Activated effector memory CD4-positive, alpha-beta T cell treated with anti-CD3 and anti-CD28 coated beads, Interleukin-2, amount 50 U/mL, for 16 hours (primary cell): ENCODE results near the gene CD9.

Experiments
- DNase-seq: peaks from one replicate; pipeline ENCODE4 v3.0.0-alpha.2; 2020

CD9 gene

DNA sequence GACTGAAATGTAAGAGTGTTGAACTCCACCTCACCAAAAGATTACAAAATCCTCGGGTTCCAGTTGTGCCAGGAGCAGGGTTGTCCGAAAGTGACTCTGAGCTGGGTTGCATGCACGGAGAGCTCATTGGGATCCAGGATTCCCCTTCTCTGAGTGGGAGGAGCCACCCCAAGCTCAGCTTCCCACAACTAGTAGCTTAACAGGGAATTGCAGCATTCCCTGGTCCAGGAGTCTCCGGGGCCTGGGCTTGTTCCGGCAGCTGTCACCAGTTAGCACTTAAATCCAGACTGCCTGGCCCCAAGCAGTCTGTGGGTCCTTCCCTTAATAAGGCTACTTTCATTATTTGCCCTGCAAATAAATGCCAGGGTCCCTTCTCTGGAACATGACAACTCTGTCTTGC is 50.1 kb downstream of the CD9 start:
- DNase-seq = no peak

DNA sequence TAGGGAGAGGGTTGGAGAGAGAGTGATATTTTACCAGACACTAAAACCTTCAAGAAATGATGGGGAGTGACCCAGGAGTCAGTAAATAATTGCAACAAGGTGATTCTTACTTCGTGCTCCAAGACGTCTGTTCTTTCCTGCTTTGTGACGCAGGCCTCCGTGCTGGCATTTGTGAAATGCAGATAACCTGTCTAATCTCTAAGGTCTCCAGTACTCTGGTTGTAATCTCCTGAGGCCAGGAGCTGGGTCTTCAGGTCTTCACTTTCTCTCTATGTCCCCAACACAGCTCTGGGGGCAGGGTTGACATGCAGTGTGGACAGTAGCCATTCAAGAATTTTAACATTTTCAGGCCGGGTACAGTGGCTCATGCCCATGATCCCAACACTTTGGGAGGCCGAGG is 53.1 kb downstream of the CD9 start:
- DNase-seq = no peak

DNA sequence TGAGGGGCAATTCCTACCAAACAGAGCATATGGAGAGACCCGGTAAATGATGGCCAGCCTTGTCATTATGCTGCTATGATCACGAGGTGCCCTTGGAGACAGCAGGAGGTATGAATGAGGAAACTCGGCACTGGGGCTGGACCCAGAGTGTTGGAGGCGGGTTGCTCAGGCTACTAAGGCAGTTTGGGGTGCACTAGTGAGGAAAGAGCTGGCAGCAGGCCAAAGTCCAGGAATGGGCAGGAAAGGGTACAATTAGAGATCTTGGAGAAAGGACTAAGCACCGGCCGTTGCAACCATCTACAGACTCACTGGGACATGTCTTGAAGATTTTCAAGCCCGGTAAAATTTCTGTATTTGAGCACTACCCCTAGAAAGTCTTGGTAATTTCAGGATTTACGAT is 54.3 kb downstream of the CD9 start:
- DNase-seq = no peak

DNA sequence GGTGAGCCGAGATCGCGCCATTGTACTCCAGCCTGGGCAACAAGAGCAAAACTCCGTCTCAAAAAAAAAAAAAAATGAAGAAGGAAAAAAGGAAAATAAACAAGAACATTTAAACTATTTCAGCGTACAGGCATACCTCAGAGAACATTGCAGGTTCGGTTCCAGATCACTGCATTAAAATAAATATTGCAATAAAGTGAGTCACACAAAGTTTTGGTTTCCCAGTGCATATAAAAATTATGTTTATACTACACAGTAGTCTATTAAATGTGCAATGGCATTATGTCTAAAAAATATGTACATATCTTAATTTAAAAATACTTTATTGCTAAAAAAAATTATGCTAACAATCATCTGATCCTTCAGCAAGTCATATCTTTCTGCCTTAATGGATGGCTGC is 56.8 kb downstream of the CD9 start:
- DNase-seq = no peak

DNA sequence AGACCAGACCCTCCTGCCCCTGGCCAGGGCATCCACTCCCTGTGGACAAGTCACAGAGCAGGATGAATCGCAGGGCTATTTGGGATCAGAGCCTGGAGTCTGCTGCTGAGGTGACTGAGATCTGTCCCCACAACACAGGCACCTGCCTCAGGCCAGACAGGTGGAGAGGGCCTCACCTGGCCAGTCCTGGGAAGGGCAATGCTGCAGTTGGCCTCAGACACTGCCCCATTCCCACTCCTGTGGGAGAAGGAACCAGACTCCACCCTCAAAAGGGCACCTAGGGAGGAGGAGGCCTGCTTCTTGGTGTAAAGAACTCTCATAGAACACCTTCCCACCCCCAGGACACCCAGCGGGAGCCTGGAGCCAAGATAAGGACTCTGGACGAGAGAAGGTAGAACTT is 62.0 kb downstream of the CD9 start:
- no peak for DNase-seq

DNA sequence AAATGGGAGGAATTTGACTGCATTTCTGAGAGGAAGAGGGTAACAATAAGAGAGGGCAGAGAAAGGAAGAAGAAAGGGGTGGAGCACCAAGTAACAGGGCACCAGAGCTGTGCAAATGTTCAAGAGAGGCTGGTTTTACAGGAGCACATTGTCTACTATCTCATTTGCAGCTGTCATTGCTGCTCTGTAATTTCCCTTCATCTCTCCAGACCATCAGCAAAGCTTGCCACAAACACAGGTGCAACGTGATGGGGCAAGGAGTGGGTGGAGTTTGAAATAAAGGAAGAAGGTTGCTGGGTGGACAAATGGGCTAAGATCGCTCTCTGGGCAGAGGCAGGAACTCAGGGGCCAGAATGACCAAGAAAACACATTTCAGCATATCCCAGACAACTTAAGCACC is 62.4 kb downstream of the CD9 start:
- DNase-seq = no peak

DNA sequence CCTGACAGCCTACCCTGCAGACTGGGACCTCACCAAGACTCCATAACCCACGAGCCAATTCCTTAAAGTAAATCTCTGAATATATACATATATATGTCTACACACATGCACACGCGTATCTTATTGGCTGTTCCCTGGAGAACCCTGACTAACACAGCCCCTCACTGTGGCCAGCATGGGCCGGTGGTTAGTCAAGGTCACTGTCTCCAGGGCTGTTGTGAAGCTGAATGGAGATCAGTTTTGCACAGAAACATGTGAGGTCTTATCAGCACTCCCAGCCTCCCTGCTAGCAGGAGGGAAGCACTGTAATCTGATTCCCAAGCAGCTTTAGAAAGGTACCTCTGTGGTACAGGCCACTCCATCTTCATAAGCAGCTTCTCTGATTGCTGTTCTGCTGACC is 63.7 kb downstream of the CD9 start:
- no peak for DNase-seq

DNA sequence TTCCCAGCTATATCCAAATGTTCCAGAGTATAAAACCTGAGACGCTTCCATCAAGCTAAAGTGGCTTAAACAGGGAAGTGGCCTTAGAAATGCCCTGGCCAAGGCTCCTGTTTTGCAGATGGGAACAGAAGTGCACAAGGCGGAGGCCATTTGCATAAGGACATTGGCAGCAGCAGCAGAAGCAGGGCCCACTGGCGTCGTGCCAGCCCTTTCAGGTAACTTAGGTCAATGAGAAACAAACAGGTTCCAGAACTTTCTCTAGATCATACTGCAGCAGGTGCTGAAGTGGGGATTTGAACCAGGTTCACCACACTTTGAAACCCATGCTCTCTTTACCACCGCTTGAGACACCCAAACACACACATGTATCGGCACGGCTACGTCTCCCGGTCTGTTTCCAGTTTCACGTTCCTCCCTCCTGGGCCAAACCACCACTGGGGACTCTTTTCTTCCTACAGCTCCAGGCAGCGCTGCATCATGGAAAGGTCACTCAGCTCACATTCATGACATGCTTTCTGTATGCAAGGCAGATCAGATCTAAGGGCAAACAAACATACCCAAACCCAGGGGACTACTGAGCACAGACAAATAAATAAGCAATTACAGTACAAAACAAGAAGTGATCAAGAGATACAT is 64.3 kb downstream of the CD9 start:
- no peak for DNase-seq

DNA sequence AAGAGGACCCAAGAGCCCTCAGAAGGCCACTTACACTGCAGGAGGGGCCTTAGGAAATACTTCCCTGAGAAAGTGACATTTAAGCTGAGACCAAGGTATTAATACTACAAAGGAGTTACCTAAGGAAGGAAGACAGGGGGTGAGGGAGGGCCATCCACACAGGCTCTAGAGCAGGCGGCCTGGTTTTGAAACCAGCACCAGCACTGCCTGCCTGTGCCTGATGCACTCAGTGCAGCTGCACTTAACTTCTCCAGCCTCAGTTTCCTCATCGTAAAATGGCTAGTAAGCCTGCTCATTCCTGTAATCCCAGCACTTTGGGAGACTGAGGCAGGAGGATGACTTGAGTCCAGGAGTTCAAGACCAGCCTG is 64.8 kb downstream of the CD9 start:
- DNase-seq = no peak

DNA sequence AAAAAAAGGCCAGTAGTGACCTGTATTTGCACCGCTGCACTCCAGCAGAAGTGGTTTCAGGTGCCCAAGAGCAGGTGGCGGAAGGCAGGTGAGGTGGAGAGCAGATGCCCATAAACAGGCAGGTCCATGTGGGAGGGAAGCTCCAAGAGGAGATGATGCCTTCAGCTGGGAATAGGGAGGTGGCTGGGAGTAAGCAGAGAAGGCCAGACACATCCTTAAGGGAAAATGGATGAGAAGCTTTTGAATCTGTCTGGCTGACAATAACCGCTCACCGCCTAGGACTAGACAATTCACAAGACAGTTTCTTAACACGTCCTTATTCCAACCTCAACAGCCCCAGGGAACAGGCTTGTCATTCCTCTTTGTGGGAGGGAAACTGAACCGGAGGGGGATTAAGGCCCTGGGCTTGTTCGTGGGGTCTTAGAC is 66.4 kb downstream of the CD9 start:
- no peak for DNase-seq

DNA sequence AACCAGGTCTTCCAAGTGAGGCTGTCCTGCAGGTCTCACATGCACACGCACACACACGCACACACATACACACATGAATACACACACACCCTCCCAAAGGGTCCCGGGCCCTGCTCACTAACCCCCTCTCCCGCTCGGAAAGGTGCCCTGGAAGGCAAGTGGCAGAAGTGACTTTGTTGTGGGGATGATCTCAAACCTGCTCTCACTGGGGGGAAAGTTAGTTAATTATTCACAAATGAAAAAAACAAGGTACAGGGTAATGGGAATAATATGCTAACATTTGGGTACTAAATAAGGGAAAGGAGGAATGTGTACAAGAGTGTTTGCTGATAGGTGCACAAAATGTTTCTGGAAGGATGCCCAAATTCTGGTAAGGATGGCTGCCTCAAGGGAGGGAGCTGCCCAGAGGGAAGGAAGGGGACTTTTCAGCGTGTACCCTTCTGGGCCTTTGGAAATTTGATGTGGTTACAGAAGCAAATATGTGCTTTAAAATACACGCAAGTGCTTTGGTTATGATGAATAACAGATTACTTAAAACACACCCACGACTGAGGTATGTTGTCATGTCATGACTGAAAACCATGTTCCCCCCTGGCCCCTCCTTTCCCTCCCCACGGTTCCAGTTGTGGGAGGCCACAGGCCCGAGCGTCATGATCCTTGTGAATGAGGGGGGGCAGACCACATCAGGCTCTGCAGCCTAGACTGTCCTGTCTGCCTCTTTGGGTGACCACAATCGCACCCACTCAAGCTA is 66.9 kb downstream of the CD9 start:
- peak; percentile 78 for DNase-seq

DNA sequence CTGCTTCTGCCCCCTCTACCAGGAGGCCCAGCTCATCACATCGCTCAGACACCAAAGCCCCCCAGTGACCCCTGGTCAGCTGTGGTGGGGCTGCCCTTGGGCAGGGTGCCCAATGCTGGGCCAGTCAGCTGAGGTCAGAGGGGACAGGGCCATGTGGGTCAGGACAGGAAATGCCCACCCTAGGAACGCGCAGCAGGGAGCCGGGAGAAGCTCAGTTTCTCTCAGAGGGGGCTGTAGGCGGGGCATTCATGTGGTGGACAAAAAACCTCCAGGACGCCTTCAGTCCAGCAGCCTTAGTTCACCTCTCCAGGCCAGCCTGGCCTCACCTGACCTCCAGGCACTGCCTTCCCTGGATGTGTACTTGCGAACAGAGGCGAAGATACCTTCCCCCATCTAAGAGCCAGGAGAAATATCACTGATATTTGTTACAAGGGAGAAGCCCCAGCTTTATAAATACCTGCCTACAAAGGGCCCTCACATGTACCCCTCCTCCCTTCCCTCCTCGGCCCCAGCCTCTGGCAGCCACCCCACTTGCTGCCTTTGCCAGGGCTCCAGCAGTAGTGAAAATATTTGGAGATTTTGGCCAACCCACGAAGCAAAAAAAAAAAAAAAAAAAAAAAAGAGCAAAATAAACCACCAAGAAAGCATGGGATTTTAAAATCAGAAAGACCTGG is 68.4 kb downstream of the CD9 start:
- DNase-seq = peak; percentile 53

DNA sequence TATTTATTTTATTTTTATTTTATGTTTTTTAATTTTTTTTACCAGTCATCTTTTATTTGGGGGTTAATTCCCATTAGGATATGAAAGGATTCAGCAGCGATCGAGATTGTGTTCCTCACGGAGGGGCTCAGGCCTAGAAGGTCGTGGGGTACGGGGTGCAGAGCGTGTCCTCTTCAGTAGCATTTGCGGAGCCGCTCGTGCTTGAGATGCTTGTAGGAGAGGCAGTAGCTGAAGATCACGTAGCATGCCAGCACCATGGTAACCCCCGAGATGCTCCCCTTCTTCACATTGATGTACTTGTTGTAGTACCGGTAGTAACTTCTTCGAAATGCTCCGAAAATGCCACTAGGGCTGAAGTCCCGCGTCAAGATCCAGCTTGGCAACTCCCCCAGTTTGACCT is 69.8 kb downstream of the CD9 start:
- DNase-seq = peak; percentile 36

DNA sequence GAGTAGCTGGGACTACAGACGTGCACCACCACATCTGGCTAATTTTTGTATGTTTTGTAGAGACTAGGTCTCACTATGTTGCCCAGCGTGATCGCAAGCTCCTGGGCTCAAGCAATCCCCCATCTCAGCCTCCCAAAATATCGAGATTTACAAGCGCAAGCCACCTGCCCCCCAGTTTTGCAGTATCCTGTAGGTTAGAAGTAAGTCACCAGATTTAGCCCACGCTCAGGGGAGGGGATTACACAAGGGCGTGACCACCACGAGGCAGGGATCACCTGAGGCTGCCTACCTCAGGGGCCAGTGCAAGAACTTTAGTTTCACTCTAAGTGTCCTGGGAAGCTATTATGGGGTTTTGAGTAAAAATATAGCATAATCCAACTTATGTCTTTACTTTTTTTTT is 71.1 kb downstream of the CD9 start:
- no peak for DNase-seq

DNA sequence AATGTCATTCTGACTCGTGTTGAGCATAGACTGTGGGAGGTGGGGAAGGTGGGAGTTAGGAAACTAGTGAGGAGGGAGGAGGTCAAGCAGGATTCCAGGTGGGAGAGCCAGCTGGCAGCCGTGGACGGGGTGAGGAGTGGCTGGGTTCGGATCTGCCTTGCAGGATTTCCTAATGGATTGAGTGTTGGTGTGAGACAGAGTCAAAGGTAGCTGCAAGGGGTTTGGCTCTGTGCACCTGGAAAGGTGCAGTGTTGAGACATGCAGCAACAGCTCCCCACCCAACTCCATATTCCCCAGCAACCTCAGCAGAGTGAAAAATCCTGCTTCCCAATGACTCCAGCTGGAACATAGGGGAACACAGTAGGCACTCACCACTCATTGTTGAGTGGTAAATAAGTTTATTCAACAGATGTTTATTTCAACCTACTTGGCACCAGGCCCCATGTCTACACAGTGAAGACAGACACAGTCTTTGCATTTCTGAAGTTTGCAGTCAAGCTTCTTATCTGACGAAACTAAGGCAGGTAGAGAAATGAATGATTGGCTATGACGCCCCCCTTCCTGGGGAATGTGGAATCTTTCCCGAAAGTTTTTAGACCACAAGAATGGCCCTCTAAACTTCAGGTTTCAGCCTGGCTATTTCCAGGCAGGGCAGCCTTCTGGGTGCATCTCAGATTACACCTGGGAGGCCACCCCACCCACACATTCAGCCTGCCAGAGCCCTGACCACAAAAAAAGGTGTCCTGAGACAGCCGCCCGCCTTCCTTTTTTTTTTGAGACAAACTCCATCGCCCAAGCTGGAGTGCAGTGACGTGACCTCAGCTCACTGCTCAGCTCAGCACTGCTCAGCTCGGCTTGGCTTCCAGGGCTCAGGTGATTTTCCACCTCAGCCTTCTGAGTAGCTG is 72.4 kb downstream of the CD9 start:
- peak; percentile 60 for DNase-seq

DNA sequence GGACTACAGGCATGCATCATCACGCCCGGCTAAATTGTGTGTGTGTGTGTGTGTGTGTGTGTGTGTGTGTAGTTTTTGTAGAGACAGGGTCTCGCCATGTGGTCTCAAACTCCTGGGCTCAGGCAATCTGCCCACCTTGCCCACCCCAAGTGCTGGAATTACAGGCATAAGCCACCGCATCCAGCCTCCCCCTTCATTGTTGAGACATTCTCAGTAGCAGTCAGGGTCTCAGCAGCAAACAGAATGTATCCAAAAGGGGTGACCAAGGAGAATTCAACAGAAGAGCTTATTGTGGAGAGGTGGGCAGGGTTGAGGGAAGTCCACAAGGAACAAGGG is 73.0 kb downstream of the CD9 start:
- DNase-seq = no peak

DNA sequence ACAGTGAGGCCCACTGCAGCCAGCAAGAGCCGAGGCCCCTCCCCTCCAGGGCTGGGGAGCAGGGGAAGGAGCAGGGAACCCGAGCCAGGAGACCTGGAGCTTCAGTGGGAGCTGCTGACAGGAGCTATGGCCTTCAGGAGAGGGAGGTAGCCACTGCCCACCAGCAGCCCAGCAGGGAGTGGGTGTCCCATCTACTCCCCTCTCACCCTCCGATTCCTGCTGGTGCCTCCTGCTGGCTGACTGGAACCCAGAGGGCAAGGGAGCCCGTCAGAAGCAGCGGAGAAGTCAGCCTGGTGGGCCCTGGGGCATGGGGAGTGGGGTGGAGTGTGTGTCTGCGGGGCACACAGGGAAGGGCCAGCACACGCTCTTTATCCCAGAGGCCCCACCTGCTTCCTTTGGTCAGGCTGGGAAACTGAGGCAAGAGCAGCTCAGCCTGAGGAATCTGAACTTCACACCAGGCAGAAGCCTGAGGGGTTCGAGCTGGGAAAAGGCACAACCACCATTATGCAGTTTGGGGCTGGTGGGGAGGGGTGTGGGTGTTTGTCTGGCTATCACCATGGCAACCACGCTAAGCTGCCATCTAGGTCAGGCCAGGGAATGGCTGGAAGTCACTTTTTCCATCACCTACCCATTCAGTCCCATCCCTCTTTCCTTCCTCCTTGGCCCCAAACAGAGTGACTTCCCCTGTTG is 73.5 kb downstream of the CD9 start:
- peak; percentile 60 for DNase-seq

DNA sequence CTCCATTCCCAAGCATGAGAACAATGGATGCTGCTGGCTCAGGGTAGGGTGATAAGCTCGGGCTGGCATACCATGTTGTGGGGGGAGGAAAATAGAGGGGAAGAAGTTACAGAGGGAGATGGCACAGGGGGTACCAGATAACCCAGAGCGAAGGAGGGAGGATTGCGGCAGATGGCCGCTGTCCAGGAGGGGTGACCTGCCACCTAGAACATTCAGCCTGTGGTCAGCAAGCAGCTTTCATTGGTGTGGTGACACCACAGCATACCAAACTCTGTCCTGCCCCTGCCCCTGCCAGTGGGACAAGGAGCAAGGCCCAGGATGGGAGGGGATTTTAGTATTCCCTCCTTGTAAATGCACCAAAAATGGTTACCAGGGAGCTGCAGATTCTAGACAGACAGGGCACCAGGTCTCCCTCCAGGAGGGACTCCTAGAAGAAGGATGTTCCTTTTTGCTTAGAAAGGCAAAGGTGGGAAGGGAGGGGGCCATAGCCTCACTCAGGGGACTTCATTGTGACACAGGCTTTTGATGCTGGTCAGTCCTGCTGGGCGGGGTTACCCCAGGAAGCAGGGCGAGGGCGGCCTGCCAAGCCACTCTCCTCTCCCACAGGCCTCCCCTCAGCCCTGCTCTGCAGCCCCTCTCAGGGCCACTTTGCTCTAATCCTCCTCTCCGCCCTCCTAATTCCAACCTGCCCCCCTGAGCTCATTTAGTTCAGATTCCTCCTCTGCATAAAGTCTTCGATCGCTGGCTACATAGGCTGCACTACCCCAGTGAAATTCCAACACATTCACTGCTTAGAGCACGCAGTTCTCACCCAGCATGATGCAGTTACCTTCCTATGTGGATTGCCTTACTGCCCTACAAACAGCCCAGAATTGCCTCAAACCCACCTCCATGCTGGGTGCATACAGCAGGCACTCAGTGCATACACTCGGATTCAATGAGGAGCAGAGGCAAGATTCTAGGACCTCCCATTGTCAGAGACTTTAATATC is 74.3 kb downstream of the CD9 start:
- DNase-seq = peak; percentile 49

DNA sequence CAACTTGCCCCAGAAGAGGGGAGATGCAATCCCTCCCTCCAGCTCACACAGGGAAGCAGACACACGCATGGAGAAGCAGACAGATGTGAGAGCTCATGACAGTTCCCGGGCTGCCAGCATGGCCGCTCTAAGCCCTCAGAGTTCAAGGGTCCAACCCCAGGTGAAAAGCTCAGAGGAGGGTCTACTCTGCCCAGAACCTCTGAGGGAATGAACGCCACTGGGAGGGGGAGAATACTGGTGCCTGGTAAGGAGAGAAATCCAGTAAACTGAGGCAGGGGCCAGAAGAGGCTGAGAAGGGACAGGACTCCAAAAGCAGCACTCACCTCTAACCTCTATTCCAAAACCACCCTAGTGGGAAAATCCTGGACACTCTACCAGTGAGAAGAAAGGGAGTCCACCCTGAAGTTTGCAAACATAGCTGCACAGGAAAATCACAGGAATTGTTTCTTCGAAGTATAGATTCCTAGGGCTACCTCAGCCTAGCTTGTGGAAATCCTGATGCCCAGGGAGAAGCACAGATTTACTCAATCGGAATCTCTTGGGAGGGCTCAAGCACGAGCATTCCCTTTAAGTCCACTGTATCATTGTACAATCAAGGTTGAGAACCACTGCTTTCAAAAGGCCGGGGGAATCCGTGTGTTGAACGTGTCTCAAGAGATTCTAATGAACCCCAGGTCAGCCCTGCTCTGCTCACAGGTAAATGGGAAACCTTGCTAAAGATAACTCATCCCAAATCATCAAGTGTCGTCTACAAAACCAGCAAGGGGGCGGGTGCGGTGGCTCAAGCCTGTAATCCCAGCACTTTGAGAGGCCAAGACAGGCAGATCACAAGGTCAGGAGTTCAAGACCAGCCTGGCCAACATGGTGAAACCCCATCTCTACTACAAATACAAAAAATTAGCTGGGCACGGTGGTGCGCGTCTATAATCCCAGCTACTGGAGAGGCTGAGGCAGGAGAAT is 76.0 kb downstream of the CD9 start:
- no peak for DNase-seq

DNA sequence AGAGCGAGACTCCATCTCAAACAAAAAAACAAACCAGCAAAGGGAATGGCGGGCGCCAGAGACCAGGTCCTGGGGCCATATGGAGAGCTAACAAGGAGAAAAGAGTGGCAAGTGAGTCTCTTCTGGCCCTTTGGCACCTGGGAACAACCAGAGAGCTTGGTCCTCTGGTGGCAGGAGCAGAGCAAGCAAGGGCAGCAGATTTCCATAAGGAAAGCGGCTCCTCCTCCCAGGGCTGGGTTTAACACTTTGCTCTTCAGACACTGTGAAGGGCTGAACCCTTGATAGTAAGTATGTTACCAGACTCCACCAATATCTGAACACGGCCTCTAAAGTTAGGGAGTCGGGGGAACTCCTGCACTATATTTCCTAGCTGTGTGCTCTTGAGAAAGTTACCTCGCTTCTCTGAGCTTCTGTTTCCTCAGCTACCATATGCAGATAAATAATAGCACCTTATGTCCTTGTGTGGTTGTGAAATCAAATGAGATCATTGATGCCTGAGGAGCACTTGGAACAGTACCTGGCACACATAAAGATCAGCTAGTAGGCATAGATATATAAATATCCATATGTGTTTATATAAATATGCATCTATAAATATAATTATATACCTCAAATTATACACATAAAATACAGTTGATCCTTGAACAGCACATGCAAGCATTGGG is 76.9 kb downstream of the CD9 start:
- no peak for DNase-seq
